Cardiac muscle cell (in vitro differentiated cells and primary cell): ENCODE measurements around the gene CLCN2. TPM values are rescaled to one million over a fixed set of nuclear protein-coding genes. Genes with fewer than 3 reads are reported as not detected.

ENCODE experiments used
- DNase-seq, 2 donors: peaks; one replicate each; pipeline versions ENCODE4 v3.0.0 to v3.0.0-alpha.2; 2010 to 2017; ENCODE audit warnings: low read depth in 1 of 2, low spot score in 1 of 2
- H3K27ac ChIP-seq: fragments of 200-600 bp; sonication (generic); 2 replicates; pipeline ENCODE4 v1.5.1; 2016
- H3K27me3 ChIP-seq: fragments of 200-600 bp; sonication (generic); 2 replicates; pipeline ENCODE4 v1.6.0; 2016; ENCODE audit warnings: control low read depth
- H3K36me3 ChIP-seq: fragments of 200-600 bp; sonication (generic); 2 replicates; pipeline ENCODE4 v1.5.1; 2016; ENCODE audit warnings: control low read depth
- H3K4me1 ChIP-seq: fragments of 200-600 bp; sonication (generic); 2 replicates; pipeline ENCODE4 v1.8.1; 2017; ENCODE audit warnings: low read depth, mild to moderate bottlenecking, mixed run types
- H3K4me3 ChIP-seq: fragments of 200-600 bp; sonication (generic); 2 replicates; pipeline ENCODE4 v1.5.1; 2016; ENCODE audit warnings: mild to moderate bottlenecking
- H3K9me3 ChIP-seq: fragments of 200-600 bp; sonication (generic); 2 replicates; pipeline ENCODE4 v1.5.1; 2017; ENCODE audit warnings: low read depth, mild to moderate bottlenecking, control low read depth
- polyA plus RNA-seq: library from polyadenylated mRNA; unstranded; fragments of >200 nt; fragmentation: Nextera tagmentation; extraction: Ambion mirVana; gene quantifications from 2 replicates; pipeline ENCODE4 v1.2.1, GENCODE V29; 2016
- total RNA-seq: library from RNA; depleted of rRNA; stranded (reverse); fragments of >200 nt; gene quantifications from 2 replicates; pipeline ENCODE4 v1.2.3, GENCODE V29; 2016
- TF ChIP-seq, protein P1 (sequence below): IDR thresholded peaks from 2 replicates; pipeline ENCODE4 v1.5.1; 2012; ENCODE audit warnings: low read depth, mild to moderate bottlenecking, low read length

CLCN2 gene
- total and polyA plus RNA-seq, 2 experiments from 2014 or later = 12.3 to 18.4 TPM

DNA sequence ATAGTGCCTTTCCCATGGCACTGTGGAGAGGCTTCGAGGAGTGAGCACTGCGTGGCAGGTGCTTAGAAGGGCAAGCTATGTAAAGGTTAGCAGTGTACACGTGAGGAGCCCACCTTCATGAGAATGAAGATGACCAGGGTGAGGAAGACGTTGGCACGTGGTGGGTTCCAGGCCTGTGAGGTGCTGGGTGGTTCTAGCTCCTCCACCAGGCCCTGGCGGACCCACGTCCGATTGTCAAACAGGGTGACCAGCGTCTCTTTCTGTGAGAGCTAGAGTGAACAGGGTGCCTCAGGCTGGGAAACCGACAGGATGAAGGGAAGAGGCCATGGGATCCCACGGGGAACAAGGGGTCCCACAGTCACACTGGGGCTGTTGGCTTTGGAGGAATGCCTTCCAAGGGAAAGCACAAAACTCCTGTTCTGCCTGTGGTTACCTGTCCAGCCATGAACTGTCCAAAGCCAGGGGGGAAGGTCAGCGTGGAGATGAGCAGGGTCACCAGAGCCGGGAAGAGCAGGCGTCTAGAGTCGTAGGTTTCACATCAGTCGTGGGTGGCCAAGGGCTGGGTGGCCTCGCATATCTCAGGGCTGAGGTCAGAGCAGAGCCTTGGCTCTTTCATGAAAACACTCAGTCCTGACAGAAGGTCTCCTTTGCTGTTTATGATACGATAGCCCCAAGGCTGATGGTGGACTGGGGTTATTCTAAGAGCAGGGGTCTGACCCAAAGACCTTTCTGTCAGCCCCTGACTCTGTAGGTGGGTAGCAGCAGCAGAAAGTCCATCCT lies 6.0 kb downstream of the CLCN2 start:
- Histone ChIP-seq H3K4me1 (peaks cover 3% of the 10 kb centered on the region), H3K27me3 (no peaks in the 10 kb centered on the region), H3K9me3 (no peaks in the 10 kb centered on the region), H3K36me3 (peaks cover 10% of the 10 kb centered on the region), H3K27ac (no peak overlapping the region), H3K4me3 (no peak overlapping the region)
- TF ChIP-seq, protein P1, sequence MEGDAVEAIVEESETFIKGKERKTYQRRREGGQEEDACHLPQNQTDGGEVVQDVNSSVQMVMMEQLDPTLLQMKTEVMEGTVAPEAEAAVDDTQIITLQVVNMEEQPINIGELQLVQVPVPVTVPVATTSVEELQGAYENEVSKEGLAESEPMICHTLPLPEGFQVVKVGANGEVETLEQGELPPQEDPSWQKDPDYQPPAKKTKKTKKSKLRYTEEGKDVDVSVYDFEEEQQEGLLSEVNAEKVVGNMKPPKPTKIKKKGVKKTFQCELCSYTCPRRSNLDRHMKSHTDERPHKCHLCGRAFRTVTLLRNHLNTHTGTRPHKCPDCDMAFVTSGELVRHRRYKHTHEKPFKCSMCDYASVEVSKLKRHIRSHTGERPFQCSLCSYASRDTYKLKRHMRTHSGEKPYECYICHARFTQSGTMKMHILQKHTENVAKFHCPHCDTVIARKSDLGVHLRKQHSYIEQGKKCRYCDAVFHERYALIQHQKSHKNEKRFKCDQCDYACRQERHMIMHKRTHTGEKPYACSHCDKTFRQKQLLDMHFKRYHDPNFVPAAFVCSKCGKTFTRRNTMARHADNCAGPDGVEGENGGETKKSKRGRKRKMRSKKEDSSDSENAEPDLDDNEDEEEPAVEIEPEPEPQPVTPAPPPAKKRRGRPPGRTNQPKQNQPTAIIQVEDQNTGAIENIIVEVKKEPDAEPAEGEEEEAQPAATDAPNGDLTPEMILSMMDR = no peak
- DNase-seq = no peak

DNA sequence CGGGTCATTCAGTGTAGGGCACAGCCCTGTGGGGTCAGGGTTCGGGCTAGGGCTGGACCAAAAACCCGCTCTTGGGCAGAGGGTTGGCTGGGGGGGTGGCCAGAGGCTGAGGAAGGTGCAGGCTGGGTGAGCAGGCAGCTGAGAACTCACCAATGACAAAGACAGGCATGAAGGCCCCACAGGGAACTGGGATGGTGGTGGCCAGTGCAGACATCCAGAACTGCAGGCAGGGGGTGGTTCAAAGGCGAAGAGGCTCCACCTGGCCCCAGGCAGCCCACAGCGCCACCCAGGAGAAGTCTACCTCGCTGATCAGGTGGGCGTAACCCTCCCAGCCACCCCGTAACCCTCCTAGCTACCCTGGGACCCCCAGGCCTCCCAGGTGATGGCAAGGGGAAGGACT lies 6.7 kb downstream of the CLCN2 start:
- H3K4me1 ChIP-seq = no peaks in the 10 kb centered on the region

DNA sequence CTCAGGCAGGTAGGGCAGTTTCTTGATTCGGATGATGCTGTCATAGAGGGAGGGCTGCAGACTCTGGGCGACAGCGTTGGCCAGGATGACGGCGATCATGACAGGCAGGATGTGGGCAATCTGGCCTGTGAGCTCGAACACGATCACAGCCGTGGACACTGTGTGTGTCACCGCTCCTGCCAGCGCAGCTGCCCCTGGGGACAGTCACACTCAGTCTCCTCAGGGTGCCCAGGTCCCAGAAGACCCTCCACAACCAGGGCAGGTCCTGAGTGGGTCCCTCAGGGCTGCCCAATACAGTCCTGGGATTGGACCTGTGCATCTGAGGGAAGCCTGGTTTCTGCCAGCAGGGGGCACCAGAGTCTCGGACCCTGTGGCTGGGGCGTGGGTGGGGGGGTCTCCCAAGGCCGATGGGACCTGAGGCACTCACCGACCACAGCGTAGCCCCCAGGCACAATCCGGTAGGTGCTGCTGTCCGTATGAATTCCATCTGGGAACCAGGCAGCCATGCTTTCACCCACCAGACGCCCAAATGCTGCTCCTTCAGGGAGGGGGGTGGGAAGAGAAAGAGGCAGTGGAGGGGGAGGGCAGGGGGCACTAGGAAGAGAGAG lies 7.2 kb downstream of the CLCN2 start:
- peaks cover 10% of the 10 kb centered on the region for H3K36me3 ChIP-seq
- no peak overlapping the region for H3K4me3 ChIP-seq
- H3K27ac ChIP-seq = no peak overlapping the region
- no peaks in the 10 kb centered on the region for H3K27me3 ChIP-seq
- no peaks in the 10 kb centered on the region for H3K4me1 ChIP-seq
- DNase-seq = peak; percentile 50 to 61
- TF ChIP-seq, protein P1 = peak; percentile 76
- H3K9me3 ChIP-seq = no peaks in the 10 kb centered on the region

More for the DNA sequence above, 6.7 kb downstream of the CLCN2 start:
- no peak overlapping the region for H3K27ac ChIP-seq
- no peak overlapping the region for H3K4me3 ChIP-seq
- no peak for DNase-seq
- H3K27me3 ChIP-seq = no peaks in the 10 kb centered on the region
- H3K36me3 ChIP-seq = peaks cover 10% of the 10 kb centered on the region
- H3K9me3 ChIP-seq = no peaks in the 10 kb centered on the region
- TF ChIP-seq, protein P1 = no peak

DNA sequence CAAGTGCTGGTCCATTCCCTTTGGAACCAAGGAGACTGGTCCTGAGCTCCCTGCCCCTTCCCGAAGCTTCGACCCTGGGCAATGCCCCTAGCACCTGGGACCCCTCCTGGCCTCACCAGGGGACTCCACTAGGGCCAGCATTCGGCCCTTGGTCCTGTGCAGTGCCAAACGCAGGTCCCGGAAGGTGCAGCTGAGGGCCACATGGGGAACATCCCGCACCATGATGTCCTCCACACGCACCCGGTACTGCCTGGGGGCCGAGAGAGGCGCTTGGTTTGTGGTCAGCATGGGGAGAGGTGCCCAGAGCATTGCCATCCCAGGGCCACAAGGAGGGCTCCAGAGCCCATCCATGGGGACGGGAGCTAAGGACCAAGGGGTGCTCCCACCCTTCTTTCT lies 7.9 kb downstream of the CLCN2 start:
- H3K36me3 ChIP-seq = peaks cover 10% of the 10 kb centered on the region
- H3K9me3 ChIP-seq = no peaks in the 10 kb centered on the region
- H3K4me3 ChIP-seq = no peak overlapping the region
- H3K27ac ChIP-seq = no peak overlapping the region
- no peaks in the 10 kb centered on the region for H3K27me3 ChIP-seq
- TF ChIP-seq, protein P1 = no peak
- no peak for DNase-seq
- H3K4me1 ChIP-seq = no peaks in the 10 kb centered on the region

DNA sequence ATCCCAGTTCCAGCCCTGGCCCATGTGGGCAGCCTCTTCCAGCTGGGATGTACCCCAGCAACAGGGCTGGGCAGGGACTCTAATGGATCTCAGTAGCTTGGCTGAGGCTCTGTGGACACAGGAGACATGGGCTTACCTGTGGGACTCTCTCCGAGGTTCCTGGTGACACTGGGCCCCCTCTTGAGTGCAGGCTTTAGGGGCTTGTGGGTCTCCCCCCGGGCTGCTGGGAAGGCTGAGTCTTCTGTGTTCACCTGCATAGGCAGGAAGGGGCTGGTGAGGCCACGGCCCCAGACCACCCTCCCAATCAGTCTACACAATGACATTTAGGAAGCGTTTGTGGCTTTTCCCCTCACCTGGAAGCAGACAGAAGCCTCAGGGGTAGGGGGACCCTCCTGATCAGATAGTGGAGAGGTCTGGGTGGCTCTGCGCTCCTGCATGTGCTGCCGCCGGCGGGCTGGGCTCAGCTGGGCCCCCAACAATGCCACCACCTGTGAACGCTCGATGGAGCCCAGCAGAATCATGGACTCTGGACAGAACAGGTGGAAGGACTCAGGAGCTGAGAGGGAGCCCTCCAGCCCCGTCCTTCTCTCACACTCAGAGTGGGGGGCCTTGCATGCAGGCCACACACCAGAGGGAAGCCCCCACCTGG lies 8.4 kb downstream of the CLCN2 start:
- TF ChIP-seq, protein P1 = no peak
- H3K27me3 ChIP-seq = no peaks in the 10 kb centered on the region
- H3K36me3 ChIP-seq = peaks cover 10% of the 10 kb centered on the region
- no peak overlapping the region for H3K4me3 ChIP-seq
- H3K27ac ChIP-seq = no peak overlapping the region
- no peaks in the 10 kb centered on the region for H3K4me1 ChIP-seq
- no peak for DNase-seq
- no peaks in the 10 kb centered on the region for H3K9me3 ChIP-seq
